ENCODE data around the gene SHKBP1.

DNA sequence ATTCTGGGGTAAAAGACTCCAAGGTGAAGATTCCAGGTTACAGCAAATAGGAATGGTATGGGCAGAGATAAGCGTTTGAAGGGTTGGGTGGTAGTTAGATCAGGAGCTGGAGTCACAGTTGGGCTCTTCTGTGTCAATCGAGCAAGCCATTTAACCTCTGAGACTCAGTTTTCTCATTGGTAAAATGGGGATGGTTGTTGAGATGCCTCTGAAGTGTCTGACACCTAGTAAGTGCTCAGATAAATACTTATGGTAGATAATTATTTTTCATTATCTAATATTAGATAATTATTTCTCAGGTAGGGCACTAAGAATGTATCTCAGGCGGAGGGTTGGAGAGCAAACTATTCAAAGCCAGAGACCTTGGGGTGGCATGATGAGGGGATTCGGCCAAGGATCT, 32.3 kb downstream of the SHKBP1 start:
- TF ChIP-seq, protein P1, sequence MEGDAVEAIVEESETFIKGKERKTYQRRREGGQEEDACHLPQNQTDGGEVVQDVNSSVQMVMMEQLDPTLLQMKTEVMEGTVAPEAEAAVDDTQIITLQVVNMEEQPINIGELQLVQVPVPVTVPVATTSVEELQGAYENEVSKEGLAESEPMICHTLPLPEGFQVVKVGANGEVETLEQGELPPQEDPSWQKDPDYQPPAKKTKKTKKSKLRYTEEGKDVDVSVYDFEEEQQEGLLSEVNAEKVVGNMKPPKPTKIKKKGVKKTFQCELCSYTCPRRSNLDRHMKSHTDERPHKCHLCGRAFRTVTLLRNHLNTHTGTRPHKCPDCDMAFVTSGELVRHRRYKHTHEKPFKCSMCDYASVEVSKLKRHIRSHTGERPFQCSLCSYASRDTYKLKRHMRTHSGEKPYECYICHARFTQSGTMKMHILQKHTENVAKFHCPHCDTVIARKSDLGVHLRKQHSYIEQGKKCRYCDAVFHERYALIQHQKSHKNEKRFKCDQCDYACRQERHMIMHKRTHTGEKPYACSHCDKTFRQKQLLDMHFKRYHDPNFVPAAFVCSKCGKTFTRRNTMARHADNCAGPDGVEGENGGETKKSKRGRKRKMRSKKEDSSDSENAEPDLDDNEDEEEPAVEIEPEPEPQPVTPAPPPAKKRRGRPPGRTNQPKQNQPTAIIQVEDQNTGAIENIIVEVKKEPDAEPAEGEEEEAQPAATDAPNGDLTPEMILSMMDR (IDR thresholded peaks at IDR 0.05), result no peak
- TF ChIP-seq POLR2AphosphoS5 (IDR thresholded peaks at IDR 0.05), result no peak
- no peak for TF ChIP-seq POLR2A (IDR thresholded peaks at IDR 0.05)
- TF ChIP-seq EP300 (IDR thresholded peaks at IDR 0.05), result no peak
